Measurements from ENCODE around the gene CDKN1A.

The CDKN1A gene

DNA sequence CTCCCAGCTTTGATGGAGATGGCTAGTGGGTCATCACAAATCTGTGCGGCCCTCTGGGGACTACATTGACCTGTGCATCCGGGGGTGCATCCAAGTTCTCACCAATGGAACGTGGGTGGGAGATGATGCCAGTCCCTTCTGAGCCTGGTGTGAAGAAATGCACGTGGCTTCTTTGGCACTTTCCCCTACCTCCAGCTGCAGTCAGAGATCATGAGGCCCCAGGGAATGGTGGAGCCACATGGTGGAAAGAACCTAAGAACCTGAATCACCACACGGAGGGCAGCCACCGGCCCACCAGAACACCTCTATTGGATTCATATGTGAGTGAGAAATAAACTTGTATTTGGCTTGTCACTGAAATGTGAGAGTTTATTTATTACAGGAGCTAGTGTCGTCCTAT, 9.9 kb upstream of the CDKN1A start:
- in situ Hi-C loops (cut with MboI; ENCODE audit: low sequenced_read_pairs, unreplicated experiment), result no loop called here
- TF ChIP-seq, protein P1, sequence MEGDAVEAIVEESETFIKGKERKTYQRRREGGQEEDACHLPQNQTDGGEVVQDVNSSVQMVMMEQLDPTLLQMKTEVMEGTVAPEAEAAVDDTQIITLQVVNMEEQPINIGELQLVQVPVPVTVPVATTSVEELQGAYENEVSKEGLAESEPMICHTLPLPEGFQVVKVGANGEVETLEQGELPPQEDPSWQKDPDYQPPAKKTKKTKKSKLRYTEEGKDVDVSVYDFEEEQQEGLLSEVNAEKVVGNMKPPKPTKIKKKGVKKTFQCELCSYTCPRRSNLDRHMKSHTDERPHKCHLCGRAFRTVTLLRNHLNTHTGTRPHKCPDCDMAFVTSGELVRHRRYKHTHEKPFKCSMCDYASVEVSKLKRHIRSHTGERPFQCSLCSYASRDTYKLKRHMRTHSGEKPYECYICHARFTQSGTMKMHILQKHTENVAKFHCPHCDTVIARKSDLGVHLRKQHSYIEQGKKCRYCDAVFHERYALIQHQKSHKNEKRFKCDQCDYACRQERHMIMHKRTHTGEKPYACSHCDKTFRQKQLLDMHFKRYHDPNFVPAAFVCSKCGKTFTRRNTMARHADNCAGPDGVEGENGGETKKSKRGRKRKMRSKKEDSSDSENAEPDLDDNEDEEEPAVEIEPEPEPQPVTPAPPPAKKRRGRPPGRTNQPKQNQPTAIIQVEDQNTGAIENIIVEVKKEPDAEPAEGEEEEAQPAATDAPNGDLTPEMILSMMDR (IDR thresholded peaks at IDR 0.05; ENCODE audit: borderline replicate concordance, control extremely low read depth, extremely low read depth, insufficient read depth, missing control alignments), result no peak
- no peak for DNase-seq (ENCODE audit: low spot score)

- in situ Hi-C loops (cut with MboI; ENCODE audit: low sequenced_read_pairs, unreplicated experiment), result no loop called here
- DNase-seq (ENCODE audit: low spot score), result no peak
- TF ChIP-seq, protein P1 (IDR thresholded peaks at IDR 0.05; ENCODE audit: borderline replicate concordance, control extremely low read depth, extremely low read depth, insufficient read depth, missing control alignments), result no peak
These were observed 9.5 kb upstream of the CDKN1A start for GRCh38 chr6:36669002-36669401.

DNA sequence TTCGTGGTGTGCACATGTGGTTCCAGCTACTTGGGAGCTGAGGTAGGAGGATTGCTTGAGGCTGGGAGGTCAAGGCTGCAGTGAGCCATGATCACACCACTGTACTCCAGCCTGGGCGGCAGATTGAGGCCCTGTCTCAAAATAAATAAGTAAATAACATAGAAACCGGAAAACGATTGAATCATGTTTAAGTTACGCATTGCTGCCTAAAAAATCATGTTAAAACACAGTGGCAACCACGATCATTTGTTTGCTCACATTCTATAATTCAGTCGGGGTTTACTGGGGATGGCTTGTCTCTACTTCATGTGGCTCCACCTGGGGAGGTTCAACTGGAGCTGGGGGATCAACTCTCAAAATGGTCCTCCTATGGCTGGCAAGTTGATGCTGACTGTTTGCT, 8.2 kb upstream of the CDKN1A start:
- TF ChIP-seq, protein P1 (IDR thresholded peaks at IDR 0.05; ENCODE audit: borderline replicate concordance, control extremely low read depth, extremely low read depth, insufficient read depth, missing control alignments), result no peak
- in situ Hi-C loops (cut with MboI; ENCODE audit: low sequenced_read_pairs, unreplicated experiment), result no loop called here
- DNase-seq (ENCODE audit: low spot score), result no peak

GRCh38 chr6:36671687-36672375, 6.7 kb upstream of the CDKN1A start:
- TF ChIP-seq, protein P1 (IDR thresholded peaks at IDR 0.05; ENCODE audit: borderline replicate concordance, control extremely low read depth, extremely low read depth, insufficient read depth, missing control alignments), result no peak
- in situ Hi-C loops (cut with MboI; ENCODE audit: low sequenced_read_pairs, unreplicated experiment), result no loop called here
- no peak for DNase-seq (ENCODE audit: low spot score)

- TF ChIP-seq, protein P1 (IDR thresholded peaks at IDR 0.05; ENCODE audit: borderline replicate concordance, control extremely low read depth, extremely low read depth, insufficient read depth, missing control alignments), result no peak
- in situ Hi-C loops (cut with MboI; ENCODE audit: low sequenced_read_pairs, unreplicated experiment), result no loop called here
- no peak for DNase-seq (ENCODE audit: low spot score)
These were observed 4.6 kb upstream of the CDKN1A start for GRCh38 chr6:36673882-36674281.

DNA sequence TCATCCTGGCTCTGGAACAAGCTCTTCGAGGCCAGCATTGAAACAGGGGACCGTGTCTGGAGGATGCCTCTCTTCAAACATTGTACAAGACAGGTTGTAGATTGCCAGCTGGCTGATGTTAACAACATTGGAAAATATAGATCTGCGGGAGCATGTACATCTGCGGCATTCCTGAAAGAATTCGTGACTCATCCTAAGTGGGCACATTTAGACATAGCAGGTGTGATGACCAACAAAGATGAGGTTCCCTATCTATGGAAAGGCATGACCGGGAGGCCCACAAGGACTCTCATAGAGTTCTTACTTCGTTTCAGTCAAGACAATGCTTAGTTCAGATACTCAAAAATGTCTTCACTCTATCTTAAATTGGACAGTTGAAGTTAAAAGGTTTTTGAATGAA, 3.6 kb upstream of the CDKN1A start:
- no peak for DNase-seq (ENCODE audit: low spot score)
- in situ Hi-C loops (cut with MboI; ENCODE audit: low sequenced_read_pairs, unreplicated experiment), result no loop called here
- TF ChIP-seq, protein P1 (IDR thresholded peaks at IDR 0.05; ENCODE audit: borderline replicate concordance, control extremely low read depth, extremely low read depth, insufficient read depth, missing control alignments), result no peak

All from GM13976 (cell line).